GM12874 (cell line): ENCODE results near the gene NTN5.

ENCODE experiments used
- TF ChIP-seq, protein P1 (sequence below): IDR thresholded peaks from 2 replicates; pipeline ENCODE4 v1.5.1; 2011; ENCODE audit warnings: low read depth, mild to moderate bottlenecking, control low read depth, low read length, moderate library complexity; ENCODE audit not compliant: insufficient read depth

NTN5 gene

DNA sequence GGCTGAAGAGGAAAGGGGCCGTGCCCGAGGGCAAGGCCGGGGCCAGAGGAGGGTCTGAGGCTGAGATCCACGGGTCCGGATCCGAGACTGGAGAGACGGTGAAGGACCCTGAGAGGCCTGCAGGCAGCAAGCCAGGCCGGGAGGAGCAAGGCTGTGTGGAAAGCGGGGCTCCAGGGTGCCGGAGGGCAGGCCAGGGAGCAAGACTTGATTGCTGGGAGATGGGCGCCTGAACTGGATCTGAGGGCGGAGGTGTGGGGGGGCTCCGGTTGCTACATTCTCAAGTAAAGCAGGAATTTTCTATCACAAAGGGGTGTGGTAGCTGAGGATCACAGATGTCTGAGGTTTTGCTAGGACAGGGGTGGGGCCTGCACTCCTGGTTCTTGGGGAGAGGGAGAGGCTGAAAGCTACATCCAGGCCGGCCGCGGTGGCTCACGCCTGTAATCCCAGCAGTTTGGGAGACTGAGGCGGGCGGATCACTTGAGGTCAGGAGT is 42.9 kb upstream of the NTN5 start:
- TF ChIP-seq, protein P1, sequence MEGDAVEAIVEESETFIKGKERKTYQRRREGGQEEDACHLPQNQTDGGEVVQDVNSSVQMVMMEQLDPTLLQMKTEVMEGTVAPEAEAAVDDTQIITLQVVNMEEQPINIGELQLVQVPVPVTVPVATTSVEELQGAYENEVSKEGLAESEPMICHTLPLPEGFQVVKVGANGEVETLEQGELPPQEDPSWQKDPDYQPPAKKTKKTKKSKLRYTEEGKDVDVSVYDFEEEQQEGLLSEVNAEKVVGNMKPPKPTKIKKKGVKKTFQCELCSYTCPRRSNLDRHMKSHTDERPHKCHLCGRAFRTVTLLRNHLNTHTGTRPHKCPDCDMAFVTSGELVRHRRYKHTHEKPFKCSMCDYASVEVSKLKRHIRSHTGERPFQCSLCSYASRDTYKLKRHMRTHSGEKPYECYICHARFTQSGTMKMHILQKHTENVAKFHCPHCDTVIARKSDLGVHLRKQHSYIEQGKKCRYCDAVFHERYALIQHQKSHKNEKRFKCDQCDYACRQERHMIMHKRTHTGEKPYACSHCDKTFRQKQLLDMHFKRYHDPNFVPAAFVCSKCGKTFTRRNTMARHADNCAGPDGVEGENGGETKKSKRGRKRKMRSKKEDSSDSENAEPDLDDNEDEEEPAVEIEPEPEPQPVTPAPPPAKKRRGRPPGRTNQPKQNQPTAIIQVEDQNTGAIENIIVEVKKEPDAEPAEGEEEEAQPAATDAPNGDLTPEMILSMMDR = no peak

DNA sequence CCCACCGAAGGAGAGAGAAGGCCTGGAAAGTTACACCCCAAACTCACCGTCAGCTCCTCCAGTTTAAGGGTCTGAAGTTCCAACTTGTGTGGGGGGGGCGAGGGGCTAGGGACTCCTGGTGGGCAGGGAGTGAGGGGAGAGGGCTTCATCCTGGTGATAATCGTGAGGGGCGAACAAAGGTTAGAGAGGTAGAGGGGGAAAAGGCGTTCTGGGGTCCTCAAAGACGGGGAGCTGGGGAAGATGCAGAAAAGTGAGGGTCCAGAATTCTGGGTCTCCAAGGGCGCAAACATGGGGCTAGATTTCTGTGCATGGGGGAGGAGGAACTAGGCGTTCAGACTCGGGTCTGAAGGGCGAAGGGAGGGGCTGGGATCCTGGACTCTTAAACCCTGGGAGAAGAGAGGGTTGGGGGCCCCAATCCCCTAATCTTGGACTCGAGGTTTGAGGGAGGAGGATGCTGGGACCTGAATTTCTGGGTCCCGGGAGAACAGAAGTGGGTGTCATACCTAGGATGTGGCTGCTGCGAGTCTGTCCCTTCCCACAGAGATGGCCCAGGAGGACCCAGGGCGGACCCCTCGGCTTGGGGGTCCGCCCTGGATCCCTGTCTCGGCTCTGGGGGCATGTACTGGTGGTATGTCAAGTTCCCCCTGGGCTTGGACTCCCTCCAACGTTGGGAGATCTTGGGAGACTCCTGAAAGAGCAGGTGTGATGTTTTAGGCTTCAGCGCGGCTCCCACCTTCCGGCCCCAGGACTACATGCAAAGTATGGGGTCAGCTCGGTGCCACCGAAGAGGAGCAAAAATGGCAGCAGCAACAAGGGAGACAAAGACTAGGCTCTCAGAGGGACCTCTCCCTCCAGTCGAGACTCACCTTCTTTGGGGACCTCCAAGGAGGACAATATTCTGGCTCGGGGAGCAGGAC is 42.2 kb upstream of the NTN5 start:
- TF ChIP-seq, protein P1 = no peak

DNA sequence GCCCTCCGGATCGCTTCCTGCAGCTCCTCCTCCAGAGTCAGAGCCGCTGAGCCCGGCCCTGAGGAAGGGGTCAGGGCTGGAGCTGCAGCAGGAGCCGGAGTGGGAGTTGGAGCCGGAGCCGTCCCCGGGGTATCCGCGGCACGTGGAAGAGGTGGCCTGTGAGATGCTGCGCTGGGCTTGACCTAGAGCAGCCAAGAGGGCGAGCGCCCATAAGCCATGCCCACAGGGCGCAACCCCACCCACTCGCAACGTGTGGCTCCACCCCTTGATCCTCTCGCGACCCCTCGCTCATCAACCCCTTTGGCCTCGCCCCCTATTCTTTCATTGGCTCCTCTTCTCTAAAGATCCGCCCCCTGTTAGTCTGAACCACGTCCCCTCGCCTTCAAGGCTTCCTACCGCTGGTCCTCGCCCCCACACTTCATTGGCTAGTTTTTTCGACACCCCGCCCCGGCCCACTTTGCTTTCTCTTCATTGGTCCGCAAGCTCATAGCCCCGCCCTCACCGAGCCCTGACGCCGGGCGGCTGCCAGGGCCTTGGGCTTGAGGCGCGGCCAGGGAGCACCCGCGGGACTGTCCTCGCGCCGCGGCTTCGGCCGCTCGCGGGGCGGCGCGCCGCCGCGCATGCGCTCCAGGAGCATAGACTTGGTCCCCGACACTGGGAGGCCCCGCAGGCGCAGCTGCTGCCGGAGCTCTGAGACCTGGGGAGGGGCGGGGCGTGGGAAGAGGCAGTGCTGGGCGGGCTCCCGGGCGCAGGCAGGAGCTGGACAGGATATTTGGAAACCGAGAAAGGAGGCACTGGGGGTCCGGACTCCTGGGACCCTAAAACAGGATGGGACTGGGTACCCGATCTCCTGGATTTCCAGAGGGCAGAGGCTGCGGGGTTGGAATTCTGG is 41.3 kb upstream of the NTN5 start:
- TF ChIP-seq, protein P1 = no peak

DNA sequence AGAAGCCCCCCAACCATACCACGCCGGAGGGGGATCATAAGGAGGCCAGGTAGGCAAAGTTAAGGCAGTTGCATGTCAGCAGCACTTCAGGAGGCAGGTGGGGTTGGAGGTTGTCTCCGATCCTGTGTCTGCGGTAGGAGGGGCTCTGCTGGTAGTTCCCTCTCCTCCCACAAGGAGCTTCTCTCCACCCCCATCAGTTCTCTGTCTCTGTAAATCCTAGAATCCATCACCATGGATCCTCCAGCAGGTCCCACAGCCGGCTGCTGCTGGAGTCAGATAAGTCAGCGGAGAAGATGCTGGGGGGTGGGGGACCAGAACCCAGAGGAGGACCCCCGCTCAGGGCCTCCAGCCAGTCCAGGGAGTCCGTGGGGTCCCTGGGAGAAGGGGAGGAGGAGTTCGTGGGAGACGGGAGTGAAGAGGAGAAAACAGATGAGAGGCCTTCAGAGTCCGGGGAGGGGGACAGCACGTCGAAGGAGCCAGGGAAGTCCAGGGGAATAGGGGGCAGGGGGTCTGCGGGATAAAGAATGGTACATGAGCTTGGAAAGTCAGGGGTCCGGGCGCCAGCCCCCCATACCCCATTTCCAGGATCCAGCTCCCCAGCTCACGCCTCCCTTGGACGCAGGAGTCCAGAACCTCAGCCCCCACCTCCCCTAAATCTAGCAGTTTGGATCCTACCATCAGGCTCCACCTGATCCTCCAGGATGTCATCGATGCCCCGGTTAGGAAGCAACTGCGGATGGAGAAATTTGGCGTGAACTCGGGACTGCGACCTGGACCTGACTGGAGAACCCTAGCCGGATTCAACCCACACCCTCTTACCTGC is 40.4 kb upstream of the NTN5 start:
- TF ChIP-seq, protein P1 = 0 out of 2 replicates have a peak, but pooled peaks have one; percentile 1

DNA sequence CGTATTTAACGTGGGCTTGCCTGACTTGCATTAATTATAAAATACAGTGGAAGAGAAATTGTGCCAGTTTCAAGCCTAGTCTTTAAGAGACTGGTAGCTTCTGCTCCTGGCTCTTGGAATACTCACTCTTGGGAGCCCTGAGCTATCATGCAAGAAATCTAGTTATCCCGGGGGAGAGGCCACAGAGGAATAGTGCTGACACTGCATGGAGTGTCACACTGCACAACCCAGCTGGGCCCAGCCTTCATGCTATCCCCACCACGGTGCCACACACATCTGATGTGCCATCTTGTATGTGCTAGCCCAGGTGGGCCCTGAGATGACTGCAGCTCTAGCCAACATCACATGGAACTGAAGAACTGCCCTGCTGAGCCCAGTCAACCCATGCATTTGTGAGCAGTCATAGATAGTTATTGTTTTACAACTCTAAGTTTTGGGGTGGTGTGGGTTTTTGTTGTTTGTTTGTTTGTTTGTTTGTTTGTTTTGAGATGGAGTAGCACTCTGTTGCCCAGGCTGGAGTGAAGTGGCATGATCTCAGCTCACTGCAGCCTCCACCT is 38.4 kb upstream of the NTN5 start:
- TF ChIP-seq, protein P1 = no peak

DNA sequence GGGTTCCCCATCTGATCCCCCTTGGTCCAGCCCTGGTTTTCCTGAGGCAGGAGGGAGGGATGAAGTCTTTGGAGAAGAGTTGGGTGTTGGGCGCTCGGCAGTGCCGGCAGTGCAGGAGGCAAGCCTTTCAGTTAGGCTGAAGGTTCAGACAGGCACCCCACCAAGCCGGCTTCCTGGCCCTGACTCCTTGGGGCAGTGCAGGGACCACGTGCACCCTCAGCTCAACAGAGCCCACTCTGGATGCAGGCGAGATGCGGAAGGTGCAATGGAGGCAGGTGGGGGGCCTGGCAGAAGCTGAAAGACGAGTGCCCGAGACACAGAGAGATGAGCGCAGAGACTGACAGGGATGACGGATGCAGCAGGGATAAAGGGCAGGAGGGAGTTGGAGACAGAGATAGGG is 35.7 kb upstream of the NTN5 start:
- TF ChIP-seq, protein P1 = no peak
